GM21786 (cell line): ENCODE results near the gene GAS5.
"Not testable (repeated sequence)": the region's sequence is repeated elsewhere in the genome, so short reads cannot be mapped to it uniquely, and the experiment has no call there.

Experiments
- ATAC-seq: cut with Tn5 transposase; IDR thresholded peaks from one replicate; pipeline ENCODE4 v1.9.1; 2021; ENCODE audit not compliant: unreplicated experiment

The GAS5 gene

DNA sequence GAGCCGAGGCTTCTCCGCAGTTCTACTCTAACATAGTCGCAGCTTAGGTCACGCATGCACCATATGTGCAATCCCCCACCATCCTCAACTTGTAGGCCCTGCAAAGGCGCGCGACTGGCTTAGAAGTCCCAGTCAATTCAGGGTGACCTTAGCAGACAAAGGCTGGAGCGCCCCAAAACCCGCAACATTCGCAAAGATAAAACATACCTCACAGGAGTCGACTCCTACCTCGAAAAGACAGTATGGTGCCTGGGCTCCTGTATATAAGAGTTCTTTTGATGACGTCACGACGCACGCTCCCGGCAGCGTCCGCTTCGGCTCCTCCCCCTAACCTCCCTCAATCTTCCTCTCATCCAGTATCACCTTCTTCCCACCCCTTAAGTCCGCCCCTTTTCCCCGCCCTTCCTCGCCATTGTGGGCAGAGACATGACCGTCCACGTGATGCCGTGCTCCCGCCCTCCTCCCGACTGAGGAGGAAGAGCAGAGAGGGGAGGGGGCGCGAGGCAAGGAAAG is at the start of gene GAS5:
GAS5 (minus strand) TSS at position 237 of the 513 bp plus-strand sequence.
- peak; percentile 64 for ATAC-seq

DNA sequence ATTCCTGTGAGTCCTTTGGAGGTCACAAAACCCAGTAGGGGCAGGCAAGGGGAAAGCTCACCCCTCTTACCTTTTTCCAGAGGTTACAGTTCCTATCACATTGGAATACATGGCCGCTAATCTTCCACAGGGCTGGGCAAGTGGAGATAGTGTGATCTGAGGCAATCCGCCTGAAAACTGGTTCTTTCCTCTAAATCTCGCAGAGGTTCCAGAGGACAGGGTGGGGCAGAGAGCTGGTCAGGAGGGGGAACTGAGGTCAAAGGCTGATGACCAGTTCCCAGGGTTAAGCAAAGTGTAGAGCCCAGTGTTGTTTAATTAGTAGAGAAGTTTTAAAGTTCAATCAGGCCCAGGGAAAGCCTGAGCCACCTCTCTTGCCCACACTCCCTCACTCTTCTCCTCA is 49.4 kb upstream of the GAS5 start, which contains the start of gene SERPINC1:
SERPINC1 (minus strand) TSS at position 179 of the 400 bp plus-strand sequence; CDS start at position 111, 68 bp downstream.
- no peak for ATAC-seq

DNA sequence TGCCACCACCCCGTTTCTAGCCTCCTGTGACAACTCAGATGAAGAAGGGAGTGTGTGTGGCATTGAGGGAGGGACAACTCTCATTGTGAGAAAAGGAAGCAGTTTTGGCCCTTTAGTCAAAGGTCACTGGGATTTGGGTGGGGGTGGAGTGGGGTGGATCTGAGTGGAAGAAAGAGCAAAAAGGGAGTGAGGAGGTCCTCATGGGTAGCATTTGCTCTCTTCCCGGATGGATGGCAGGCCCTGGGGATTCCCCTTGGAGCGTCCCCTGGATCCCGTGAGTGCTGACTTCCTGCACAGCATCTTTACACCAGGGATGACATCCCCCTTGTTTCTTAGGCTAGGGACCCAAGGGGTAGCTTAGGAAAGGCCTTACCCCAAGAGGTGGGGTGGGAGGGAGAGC is 48.9 kb upstream of the GAS5 start:
- no peak for ATAC-seq

DNA sequence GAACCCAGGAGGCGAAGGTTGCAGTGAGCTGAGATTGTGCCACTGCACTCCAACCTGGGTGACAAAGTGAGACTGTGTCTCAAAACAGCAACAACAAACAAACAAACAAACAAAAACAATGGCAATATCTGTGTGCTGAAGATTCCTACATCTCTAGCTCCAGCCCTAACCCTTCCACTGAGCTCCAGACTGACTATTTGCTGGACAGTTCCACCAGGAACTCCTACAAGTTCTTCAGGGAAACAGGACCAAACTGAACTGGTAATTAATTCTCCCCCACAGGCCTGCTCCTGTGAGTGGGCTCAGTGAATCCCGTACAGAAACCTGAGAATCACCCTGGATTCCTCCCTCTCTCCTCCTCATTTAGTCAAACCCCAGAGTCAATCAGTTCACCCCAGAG is 47.8 kb upstream of the GAS5 start:
- no peak for ATAC-seq

DNA sequence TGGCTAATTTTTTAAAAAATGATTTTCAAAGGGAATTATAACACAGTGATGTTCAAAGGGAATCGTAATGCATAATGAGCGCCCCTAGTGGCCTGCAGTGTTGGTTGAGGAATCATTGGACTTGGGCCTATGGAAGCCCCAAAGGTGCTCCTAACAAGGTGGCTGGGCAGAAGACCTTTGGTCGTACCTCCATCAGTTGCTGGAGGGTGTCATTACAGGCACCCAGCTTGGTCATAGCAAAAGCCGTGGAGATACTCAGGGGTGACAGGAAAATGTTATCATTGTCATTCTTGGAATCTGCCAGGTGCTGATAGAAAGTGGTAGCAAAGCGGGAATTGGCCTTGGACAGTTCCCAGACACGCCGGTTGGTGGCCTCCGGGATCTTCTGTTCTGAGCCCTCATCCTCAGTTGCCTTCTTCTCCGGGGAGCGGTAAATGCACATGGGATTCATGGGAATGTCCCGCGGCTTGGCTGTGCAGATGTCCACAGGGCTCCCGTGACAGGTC is 46.6 kb upstream of the GAS5 start:
- no peak for ATAC-seq

DNA sequence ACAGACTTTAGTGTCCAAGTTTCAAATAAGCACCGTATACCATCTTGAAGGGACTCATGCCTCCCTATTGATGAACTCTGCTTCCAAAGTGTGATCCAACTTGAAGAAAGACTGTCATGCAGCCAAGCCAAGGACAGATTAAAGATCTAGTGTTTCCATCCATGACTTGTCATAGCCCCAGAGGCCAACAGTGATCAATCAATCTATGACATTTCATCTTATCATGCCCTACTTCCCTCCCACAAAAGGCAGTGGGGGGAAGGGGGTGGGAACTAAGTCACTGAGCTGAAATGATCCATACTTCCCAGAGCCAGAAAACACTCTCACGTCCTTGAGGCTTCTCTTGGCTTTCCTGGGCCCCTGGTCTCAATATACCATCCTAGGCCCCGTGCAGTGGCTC is 45.3 kb upstream of the GAS5 start:
- ATAC-seq, result no peak

DNA sequence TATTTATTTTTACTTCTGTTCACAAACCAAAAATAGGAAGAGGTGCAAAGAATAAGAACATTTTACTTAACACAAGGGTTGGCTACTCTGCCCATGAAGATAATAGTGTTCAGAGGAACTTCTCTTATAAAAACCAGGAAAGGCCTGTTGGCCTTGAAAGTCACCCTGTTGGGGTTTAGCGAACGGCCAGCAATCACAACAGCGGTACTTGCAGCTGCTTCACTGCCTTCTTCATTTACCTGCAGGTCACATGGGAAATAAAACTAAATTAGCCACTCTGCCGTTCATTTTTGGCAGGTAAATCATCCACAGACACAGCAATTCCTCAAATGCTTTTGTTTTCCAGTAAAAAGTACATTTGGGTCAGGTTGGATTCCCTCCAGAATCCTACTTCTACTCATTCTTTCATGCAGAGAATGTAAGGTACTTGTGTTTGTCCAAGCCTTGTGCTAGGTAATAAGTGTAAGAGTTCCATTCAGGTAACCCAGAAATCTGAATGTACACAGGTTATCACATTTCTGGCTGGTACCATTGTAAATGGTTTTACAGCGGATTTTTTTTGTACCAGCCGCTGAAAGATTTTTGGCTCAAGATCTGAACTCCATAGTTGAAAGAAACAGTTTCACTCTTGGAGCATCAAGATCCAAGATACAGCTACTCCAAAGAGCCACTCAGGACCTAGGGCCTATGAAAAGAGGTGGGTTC is 36.2 kb upstream of the GAS5 start:
- no peak for ATAC-seq

DNA sequence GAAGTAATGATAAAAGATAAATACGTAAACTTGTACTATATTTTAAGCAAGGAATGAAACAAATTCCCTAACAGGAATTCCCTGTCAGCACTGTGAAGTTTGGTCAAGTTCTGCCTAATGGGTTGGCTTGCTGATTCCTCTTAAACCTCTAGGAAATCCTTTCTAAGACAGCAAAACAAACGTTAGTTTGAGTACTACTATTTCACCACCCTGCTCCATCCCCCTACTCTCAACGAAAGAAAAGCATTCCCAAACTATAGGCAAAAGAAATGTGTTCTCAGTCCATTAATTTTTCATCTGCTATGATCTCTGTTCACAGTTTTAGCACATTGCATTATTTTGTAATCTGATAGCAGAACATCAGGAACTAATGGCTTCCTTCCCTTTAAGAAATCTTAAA is 33.2 kb upstream of the GAS5 start:
- no peak for ATAC-seq

DNA sequence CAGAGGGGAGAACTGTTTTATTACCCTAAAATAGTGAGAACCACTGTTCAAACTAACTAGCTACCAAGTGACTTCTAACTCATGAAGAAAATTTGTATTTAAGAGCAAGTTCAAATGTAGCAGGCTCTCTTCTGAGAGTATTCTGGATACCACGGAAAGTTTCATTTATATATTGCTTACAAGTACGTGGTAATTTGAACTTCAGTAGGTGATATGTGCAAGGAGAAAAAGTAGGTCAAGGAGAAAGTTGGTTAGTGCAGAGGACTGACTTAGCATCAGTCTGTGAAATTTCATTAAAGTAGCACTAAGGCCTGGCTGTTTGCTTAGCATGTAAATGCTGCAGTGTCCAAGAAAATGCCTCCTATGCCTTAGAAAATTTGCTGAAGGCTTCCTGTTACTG is 32.6 kb upstream of the GAS5 start:
- no peak for ATAC-seq

DNA sequence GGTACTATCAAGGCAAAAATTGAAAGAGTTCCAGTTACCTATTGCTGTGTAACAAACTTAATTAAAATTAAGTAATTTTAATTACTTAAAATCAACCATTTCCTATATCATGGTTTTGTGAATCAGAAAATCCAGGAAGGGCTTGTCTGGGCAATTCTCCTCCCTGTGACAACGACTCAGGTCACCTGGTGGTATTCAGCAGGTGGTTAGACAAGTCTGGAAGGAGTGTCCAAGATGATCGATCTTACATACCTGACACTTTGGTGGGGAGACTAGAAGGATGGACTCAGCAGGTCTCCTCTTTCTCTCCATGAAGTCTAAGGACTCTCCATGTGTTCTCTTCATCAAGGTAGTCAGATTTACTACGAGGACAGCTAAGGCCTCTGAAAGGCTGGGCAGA is 26.4 kb upstream of the GAS5 start:
- no peak for ATAC-seq

DNA sequence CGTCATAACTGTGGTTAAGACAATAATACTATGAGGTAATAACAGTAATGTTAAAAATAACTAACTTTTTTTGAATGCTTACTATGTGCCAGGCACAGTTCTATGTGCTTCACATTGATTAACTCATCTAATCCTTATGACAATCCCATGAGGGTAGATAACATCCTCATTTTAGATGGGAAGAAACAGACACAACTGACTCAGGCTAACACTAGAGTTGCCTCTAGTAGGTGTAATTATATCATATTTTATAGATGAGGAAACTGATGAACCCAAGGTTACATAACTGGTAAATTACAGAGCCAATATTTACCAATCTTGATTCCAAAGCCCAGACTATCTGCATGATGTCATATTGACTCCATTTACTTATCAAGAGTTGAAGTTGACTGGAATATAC is 25.8 kb upstream of the GAS5 start:
- ATAC-seq, result no peak

DNA sequence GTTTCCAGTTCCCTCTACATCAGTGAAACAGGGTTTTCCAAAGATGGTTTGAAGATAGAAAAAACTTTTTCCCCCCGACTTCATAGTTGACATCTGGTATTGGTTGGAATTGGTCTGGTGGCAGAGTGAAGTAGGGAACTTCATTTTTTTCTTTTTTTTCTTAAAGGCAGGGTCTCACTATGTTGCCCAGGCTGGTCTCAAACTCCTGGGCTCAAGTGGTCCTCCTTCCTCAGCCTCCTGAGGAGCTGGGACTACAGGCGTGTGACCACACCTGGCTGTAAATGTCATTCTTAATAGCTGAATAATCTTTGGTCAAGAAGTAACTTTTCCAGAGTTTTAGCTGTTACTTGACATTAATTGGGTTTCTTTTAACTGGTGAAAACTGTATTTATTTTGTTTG is 22.1 kb upstream of the GAS5 start:
- no peak for ATAC-seq

DNA sequence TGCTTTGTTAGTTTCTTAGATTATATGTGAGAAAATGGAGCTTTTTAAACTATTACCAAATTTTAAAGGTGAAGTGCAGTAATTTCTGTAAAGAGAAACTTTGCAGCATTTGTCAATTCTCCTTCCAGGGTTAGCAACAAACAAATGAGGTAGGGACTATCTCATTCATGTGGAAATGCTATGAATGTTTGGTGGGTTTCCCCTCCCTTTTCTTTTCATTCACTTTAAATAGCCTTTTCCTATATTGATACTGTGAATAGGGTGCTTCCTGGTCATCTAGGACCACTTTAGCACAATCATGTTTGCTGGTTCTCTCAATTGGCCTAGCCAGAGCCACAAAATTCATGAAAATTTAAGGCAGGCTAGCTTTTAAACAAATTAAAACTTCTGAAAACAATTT is 21.0 kb upstream of the GAS5 start:
- ATAC-seq, result no peak

DNA sequence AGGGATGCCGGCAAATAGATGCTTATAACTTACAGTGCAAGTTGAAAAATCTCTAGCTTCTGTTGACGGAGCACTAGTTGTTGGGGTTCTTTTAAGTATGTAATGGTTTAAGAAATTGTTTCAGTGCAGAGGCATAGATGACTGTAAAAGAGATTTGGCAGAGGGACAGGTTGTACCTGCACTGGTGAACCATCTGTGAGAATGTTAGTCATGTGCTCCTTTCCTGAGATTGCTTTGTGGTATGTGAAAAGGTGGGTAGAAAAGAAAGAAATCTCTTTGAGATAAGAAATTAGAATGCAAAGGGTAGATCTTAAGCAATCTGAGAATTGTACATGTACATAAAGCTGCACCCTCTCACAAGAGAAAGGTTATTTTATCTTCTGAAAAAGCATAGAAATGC is 19.8 kb upstream of the GAS5 start:
- ATAC-seq, result no peak

DNA sequence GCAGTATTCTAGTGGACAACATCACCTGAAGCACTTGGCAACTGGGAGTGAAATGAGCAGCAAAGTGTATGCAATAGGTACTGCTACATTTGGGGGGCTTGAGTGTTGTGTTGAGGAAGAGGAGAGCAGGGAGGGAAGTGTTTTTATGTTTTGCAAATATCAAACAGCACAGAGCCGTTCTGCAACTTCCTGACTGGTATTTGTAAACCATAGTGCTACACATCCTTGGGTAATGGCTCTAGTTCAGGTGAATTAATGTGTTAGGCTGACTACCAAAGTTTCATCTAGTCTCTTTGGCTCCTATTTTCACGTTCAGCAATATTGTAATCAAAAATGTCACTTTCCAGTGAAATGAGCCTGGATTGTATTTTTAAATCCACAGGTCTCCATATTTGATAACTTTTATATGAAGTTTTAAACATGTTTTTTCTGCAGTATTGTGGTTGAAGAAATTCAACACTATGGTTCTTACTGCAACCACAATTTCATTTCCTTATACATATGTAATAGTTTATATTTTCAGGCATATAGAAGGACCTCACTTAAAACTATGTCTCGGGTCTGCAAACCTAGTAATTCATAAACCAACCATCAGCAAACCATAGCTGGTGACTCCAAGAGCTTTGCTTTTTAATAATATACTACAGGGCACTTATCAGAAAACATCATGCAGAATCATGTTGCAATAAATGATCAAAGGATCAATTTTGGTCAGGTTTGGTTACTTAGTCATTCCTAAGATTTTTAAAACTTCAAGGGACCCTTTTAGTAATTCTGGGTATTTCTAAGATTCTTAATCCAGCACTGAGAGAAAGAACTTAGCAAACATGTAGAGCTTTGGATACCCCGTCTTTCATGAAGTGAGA is 19.2 kb upstream of the GAS5 start:
- ATAC-seq, result no peak

DNA sequence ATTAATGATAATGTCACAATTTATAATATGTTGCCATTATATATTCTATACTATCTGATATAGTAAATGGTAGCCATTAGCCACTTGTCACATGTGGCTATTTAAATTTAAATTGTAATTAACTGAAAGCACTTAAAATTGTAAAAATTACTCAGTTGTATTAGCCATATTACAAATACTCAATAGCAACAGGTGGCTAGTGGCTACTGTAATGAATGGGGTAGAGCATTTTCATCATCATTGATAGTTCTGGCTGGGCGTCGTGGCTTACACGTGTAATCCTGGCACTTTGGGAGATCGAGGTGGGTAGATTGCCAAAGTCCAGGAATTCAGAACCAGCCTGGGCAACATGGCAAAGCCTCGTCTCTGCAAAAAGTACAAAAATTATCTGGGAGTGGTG is 16.9 kb upstream of the GAS5 start:
- ATAC-seq, result no peak

DNA sequence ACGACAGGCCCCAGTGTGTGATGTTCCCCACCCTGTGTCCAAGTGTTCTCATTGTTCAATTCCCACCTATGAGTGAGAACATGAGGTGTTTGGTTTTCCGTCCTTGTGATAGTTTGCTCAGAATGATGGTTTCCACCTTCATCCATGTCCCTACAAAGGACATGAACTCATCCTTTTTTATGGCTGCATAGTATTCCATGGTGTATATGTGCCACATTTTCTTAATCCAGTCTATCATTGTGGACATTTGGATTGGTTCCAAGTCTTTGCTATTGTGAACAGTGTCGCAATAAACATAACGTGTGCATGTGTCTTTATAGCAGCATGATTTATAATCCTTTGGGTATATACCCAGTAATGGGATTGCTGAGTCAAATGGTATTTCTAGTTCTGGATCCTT is 13.3 kb upstream of the GAS5 start:
- ATAC-seq, result not testable (repeated sequence)

DNA sequence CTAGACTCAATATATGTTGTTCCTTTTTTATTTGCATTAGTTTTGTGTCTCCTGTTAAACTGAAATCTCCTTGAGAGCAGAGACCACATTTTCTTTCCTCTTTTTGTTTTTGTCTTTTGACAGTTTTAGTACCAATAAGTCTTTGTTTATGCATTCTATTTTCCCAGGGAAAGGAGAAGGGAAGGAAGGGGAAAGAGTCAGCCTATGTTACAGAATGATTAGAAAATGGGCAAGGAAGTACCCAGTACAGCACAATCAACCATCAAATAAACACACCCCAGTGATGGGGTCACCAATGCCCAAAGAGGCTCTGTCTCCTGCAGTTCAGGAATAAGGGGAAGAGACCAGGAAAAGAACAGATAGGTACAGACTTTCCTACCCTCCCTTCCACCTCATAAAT is 10.5 kb upstream of the GAS5 start:
- no peak for ATAC-seq

DNA sequence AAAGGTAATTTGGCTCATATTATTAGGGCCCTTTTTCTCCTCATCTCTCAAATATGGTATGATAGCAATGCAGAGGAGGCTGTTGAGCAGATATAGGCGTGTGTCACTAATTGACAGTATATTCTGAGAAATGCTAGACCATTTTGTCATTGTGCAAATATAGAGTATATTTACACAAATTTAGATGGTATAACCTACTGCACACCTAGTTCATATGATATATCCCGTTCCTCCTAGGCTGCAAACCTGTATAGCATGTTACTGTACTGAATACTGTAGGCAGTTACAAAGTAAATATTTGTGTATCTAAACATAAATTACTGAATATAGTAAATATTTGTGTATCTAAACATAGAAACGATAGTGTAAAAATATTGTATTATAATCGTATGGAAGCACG is 8.9 kb upstream of the GAS5 start:
- no peak for ATAC-seq

DNA sequence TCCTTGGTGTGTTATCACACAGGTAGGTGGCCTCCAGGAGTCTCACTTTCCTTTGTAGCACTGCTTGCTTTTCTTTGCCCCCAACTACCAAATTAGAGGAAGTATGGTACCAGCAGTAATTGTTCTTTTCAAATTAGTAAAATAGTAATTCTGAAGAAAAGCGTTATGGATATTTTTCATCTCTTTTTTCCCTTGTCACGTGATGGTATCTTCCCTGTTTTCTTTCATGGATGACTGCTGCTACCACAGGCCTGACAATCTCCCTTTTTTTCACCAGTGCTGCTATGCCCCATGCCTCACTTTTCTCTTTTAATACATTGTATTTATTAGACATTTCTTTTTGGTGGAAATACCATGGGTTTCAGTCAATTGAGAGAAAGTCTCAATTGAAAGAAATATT is 3.7 kb upstream of the GAS5 start:
- ATAC-seq, result no peak

DNA sequence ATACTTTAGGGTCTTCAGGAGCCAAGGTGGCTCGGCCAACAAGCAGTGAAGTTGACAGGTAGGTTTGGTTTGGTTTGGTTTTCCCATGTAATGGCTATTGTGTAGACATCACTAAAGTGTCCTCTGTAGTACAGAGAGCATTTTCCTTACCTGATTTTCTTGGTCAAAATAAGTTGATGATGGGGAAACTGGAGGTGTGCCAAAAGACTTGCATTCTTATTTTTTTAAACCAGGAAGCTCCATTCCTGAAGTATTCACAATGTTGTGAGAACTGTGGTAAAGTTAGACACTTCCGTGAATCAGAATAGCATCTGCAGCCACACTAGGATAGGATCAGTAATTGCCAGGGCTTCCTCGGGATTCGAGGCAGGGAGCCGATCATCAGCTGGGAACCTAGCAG is 3.3 kb upstream of the GAS5 start:
- ATAC-seq, result no peak
